Naive thymus-derived CD8-positive, alpha-beta T cell (primary cell): Measurements from ENCODE around the gene CHL1. TPM values are rescaled to one million over a fixed set of nuclear protein-coding genes. Genes with fewer than 3 reads are reported as not detected.

Source experiments
- ATAC-seq, 2 donors: fragments of 150-1000 bp; cut with Tn5 transposase in 1 of 2; sonication (Bioruptor Pico), chemical (Tn5 transposase) in 1 of 2; 1 replicate in 1 of 2; 2 replicates in 1 of 2; pipeline ENCODE4 v1.10.0; 2021; ENCODE audit warnings: mild to moderate bottlenecking in 2 of 2, moderate library complexity in 2 of 2
- POLR2A ChIA-PET: fragments of 350-600 bp; sonication (Branson Sonifier 250); formaldehyde crosslinking; loops from one replicate; lab custom pipeline; 2021; ENCODE audit warnings: antibody characterized with exemption; lab: Charles Lee
- DNase-seq, 10 donors: peaks; one replicate each; pipeline versions ENCODE4 v3.0.0 to v3.0.0-alpha.2; 2020 to 2022
- H3K27ac Mint-ChIP-seq, 10 donors: one replicate each; pipeline ENCODE4 v1.8.0; 2020 to 2022; ENCODE audit warnings: mild to moderate bottlenecking in 10 of 10, mixed read lengths in 10 of 10, moderate library complexity in 4 of 10, inconsistent platforms in 1 of 10
- H3K27me3 Mint-ChIP-seq, 5 donors: one replicate each; pipeline ENCODE4 v1.8.0; 2021 to 2022; ENCODE audit warnings: mixed read lengths in 5 of 5
- H3K36me3 Mint-ChIP-seq, 3 donors: one replicate each; pipeline ENCODE4 v1.8.0; 2020 to 2022; ENCODE audit warnings: mixed read lengths in 3 of 3, mild to moderate bottlenecking in 2 of 3, inconsistent platforms in 1 of 3
- H3K4me1 Mint-ChIP-seq, 4 donors: one replicate each; pipeline ENCODE4 v1.8.0; 2021 to 2022; ENCODE audit warnings: mixed read lengths in 4 of 4
- H3K4me3 Mint-ChIP-seq, 10 donors: one replicate each; pipeline ENCODE4 v1.8.0; 2020 to 2022; ENCODE audit warnings: mild to moderate bottlenecking in 10 of 10, mixed read lengths in 10 of 10, moderate library complexity in 6 of 10, inconsistent platforms in 1 of 10
- H3K9me3 Mint-ChIP-seq, 9 donors: one replicate each; pipeline ENCODE4 v1.8.0; 2020 to 2022; ENCODE audit warnings: mixed read lengths in 9 of 9, mild to moderate bottlenecking in 3 of 9, inconsistent platforms in 1 of 9, moderate library complexity in 1 of 9
- polyA plus RNA-seq, 3 donors: library from polyadenylated mRNA; unstranded; fragments of 300-500 nt; fragmentation: Illumina TruSeq; gene quantifications; one replicate each; pipeline ENCODE4 v1.2.3, GENCODE V29; 2021
- total RNA-seq, 8 experiments: library from RNA in 2 of 8; stranded (reverse) in 2 of 8; gene quantifications; one replicate each; pipeline ENCODE4 v1.2.3 and lab custom pipeline; 2021 to 2026

Gene CHL1
- total and polyA plus RNA-seq, 5 experiments from 2014 or later: 0.33 to 0.60 TPM; not detected in 3

GRCh38 chr3:324423-324822, 127.9 kb downstream of the CHL1 start:
- no peaks in the 10 kb centered on the region for H3K27me3 Mint-ChIP-seq
- H3K9me3 Mint-ChIP-seq: peaks cover 0 to 3% (median 0%) of the 10 kb centered on the region in 9 donors
- ATAC-seq: no peak
- no peak for DNase-seq
- POLR2A ChIA-PET: no interaction called here
- H3K4me1 Mint-ChIP-seq: no peaks in the 10 kb centered on the region
- H3K27ac Mint-ChIP-seq: no peak overlapping the region
- H3K36me3 Mint-ChIP-seq: no peaks in the 10 kb centered on the region
- H3K4me3 Mint-ChIP-seq: no peak overlapping the region

GRCh38 chr3:325495-325894, 128.9 kb downstream of the CHL1 start:
- DNase-seq: no peak
- Mint-ChIP-seq H3K9me3 (peaks cover 0 to 3% (median 0%) of the 10 kb centered on the region in 9 donors), H3K36me3 (no peaks in the 10 kb centered on the region), H3K27ac (no peak overlapping the region), H3K4me3 (no peak overlapping the region), H3K27me3 (no peaks in the 10 kb centered on the region), H3K4me1 (no peaks in the 10 kb centered on the region)
- no peak for ATAC-seq
- POLR2A ChIA-PET: no interaction called here

- no peaks in the 10 kb centered on the region for H3K4me1 Mint-ChIP-seq
- no peaks in the 10 kb centered on the region for H3K27me3 Mint-ChIP-seq
- no peak overlapping the region for H3K27ac Mint-ChIP-seq
- H3K36me3 Mint-ChIP-seq: no peaks in the 10 kb centered on the region
- DNase-seq: no peak
- peaks cover 0 to 5% (median 0%) of the 10 kb centered on the region in 9 donors for H3K9me3 Mint-ChIP-seq
- no peak overlapping the region for H3K4me3 Mint-ChIP-seq
- no peak for ATAC-seq
- POLR2A ChIA-PET: no interaction called here
Measured at GRCh38 chr3:330494-331115, 134.0 kb downstream of the CHL1 start.

GRCh38 chr3:331881-332280, 135.3 kb downstream of the CHL1 start:
- POLR2A ChIA-PET: no interaction called here
- peaks cover 0 to 7% (median 0%) of the 10 kb centered on the region in 9 donors for H3K9me3 Mint-ChIP-seq
- H3K27ac Mint-ChIP-seq: no peak overlapping the region
- DNase-seq (no peak), ATAC-seq (no peak)
- no peaks in the 10 kb centered on the region for H3K27me3 Mint-ChIP-seq
- H3K36me3 Mint-ChIP-seq: no peaks in the 10 kb centered on the region
- H3K4me1 Mint-ChIP-seq: no peaks in the 10 kb centered on the region
- H3K4me3 Mint-ChIP-seq: no peak overlapping the region

- ATAC-seq (no peak), DNase-seq (no peak)
- Mint-ChIP-seq H3K9me3 (peaks cover 0 to 7% (median 0%) of the 10 kb centered on the region in 9 donors), H3K27ac (no peak overlapping the region), H3K27me3 (no peaks in the 10 kb centered on the region), H3K36me3 (no peaks in the 10 kb centered on the region), H3K4me3 (no peak overlapping the region), H3K4me1 (no peaks in the 10 kb centered on the region)
- POLR2A ChIA-PET: no interaction called here
Measured at GRCh38 chr3:332701-333100, 136.1 kb downstream of the CHL1 start.

GRCh38 chr3:335240-335639, 138.7 kb downstream of the CHL1 start:
- Mint-ChIP-seq H3K36me3 (no peaks in the 10 kb centered on the region), H3K4me1 (no peaks in the 10 kb centered on the region), H3K27me3 (no peaks in the 10 kb centered on the region), H3K27ac (no peak overlapping the region), H3K4me3 (no peak overlapping the region), H3K9me3 (peaks cover 0 to 7% (median 0%) of the 10 kb centered on the region in 9 donors)
- ATAC-seq: no peak
- DNase-seq: no peak
- POLR2A ChIA-PET: no interaction called here

GRCh38 chr3:339351-339750, 142.8 kb downstream of the CHL1 start:
- Mint-ChIP-seq H3K36me3 (no peaks in the 10 kb centered on the region), H3K4me3 (no peak overlapping the region), H3K9me3 (peaks cover 0 to 2% (median 0%) of the 10 kb centered on the region in 9 donors), H3K27me3 (peaks cover 0 to 4% (median 0%) of the 10 kb centered on the region in 5 donors), H3K4me1 (no peaks in the 10 kb centered on the region), H3K27ac (no peak overlapping the region)
- POLR2A ChIA-PET: no interaction called here
- ATAC-seq: no peak
- DNase-seq: no peak

GRCh38 chr3:341998-342397, 145.4 kb downstream of the CHL1 start:
- POLR2A ChIA-PET: no interaction called here
- no peak overlapping the region for H3K4me3 Mint-ChIP-seq
- no peak overlapping the region for H3K27ac Mint-ChIP-seq
- H3K36me3 Mint-ChIP-seq: no peaks in the 10 kb centered on the region
- DNase-seq (no peak), ATAC-seq (no peak)
- no peaks in the 10 kb centered on the region for H3K4me1 Mint-ChIP-seq
- H3K9me3 Mint-ChIP-seq: no peaks in the 10 kb centered on the region
- H3K27me3 Mint-ChIP-seq: peaks cover 0 to 4% (median 0%) of the 10 kb centered on the region in 5 donors

- POLR2A ChIA-PET: no interaction called here
- ATAC-seq (no peak), DNase-seq (no peak)
- no peak overlapping the region for H3K4me3 Mint-ChIP-seq
- no peak overlapping the region for H3K27ac Mint-ChIP-seq
- no peaks in the 10 kb centered on the region for H3K4me1 Mint-ChIP-seq
- no peaks in the 10 kb centered on the region for H3K9me3 Mint-ChIP-seq
- no peaks in the 10 kb centered on the region for H3K36me3 Mint-ChIP-seq
- peaks cover 0 to 4% (median 0%) of the 10 kb centered on the region in 5 donors for H3K27me3 Mint-ChIP-seq
Measured at GRCh38 chr3:346186-346585, 149.6 kb downstream of the CHL1 start.

- Mint-ChIP-seq H3K9me3 (no peaks in the 10 kb centered on the region), H3K36me3 (no peaks in the 10 kb centered on the region), H3K27me3 (peaks cover 0 to 2% (median 0%) of the 10 kb centered on the region in 5 donors), H3K4me3 (no peak overlapping the region), H3K4me1 (no peaks in the 10 kb centered on the region), H3K27ac (no peak overlapping the region)
- ATAC-seq (no peak), DNase-seq (no peak)
- POLR2A ChIA-PET: no interaction called here
Measured at GRCh38 chr3:347581-347980, 151.0 kb downstream of the CHL1 start.

GRCh38 chr3:350871-351371, 154.4 kb downstream of the CHL1 start:
- no peaks in the 10 kb centered on the region for H3K36me3 Mint-ChIP-seq
- no peak overlapping the region for H3K4me3 Mint-ChIP-seq
- H3K9me3 Mint-ChIP-seq: no peaks in the 10 kb centered on the region
- DNase-seq (no peak), ATAC-seq (no peak)
- no peaks in the 10 kb centered on the region for H3K4me1 Mint-ChIP-seq
- POLR2A ChIA-PET: no interaction called here
- H3K27me3 Mint-ChIP-seq: peaks cover 0 to 3% (median 0%) of the 10 kb centered on the region in 5 donors
- H3K27ac Mint-ChIP-seq: no peak overlapping the region

- Mint-ChIP-seq H3K9me3 (peaks cover 0 to 9% (median 0%) of the 10 kb centered on the region in 9 donors), H3K36me3 (no peaks in the 10 kb centered on the region), H3K27me3 (peaks cover 0 to 3% (median 0%) of the 10 kb centered on the region in 5 donors), H3K27ac (no peak overlapping the region), H3K4me1 (no peaks in the 10 kb centered on the region), H3K4me3 (no peak overlapping the region)
- no peak for ATAC-seq
- POLR2A ChIA-PET: no interaction called here
- DNase-seq: no peak
Measured at GRCh38 chr3:352599-352998, 156.0 kb downstream of the CHL1 start.

- Mint-ChIP-seq H3K27me3 (peaks cover 0 to 3% (median 0%) of the 10 kb centered on the region in 5 donors), H3K27ac (no peak overlapping the region), H3K4me3 (no peak overlapping the region), H3K4me1 (no peaks in the 10 kb centered on the region), H3K36me3 (no peaks in the 10 kb centered on the region), H3K9me3 (peaks cover 0 to 9% (median 0%) of the 10 kb centered on the region in 9 donors)
- POLR2A ChIA-PET: no interaction called here
- ATAC-seq: no peak
- DNase-seq: no peak
Measured at GRCh38 chr3:353191-353739, 156.7 kb downstream of the CHL1 start.
